ENCODE data around the gene GFI1B.

Gene GFI1B

GRCh38 chr9:133026426-133026825, 47.9 kb downstream of the GFI1B start:
- DNase-seq = no peak

- DNase-seq = no peak
Measured at GRCh38 chr9:133027134-133027533, 48.6 kb downstream of the GFI1B start.

- no peak for DNase-seq
Measured at GRCh38 chr9:133028221-133028620, 49.7 kb downstream of the GFI1B start.

- no peak for DNase-seq
Measured at GRCh38 chr9:133029994-133030316, 51.5 kb downstream of the GFI1B start.

GRCh38 chr9:133030317-133031129, 52.0 kb downstream of the GFI1B start, which contains the start of gene GTF3C5:
GTF3C5 (plus strand) TSS chr9:133030997; CDS start chr9:133031012, 15 bp downstream.
- DNase-seq = peak; percentile 88

GRCh38 chr9:133031130-133031422, 52.6 kb downstream of the GFI1B start:
- no peak for DNase-seq

GRCh38 chr9:133031496-133031911, 53.0 kb downstream of the GFI1B start:
- no peak for DNase-seq

GRCh38 chr9:133032171-133032570, 53.7 kb downstream of the GFI1B start:
- DNase-seq = no peak

- DNase-seq = no peak
Measured at GRCh38 chr9:133035669-133036068, 57.2 kb downstream of the GFI1B start.

- DNase-seq = no peak
Measured at GRCh38 chr9:133037775-133038515, 59.5 kb downstream of the GFI1B start.

- DNase-seq = peak; percentile 48
Measured at GRCh38 chr9:133040892-133041479, 62.5 kb downstream of the GFI1B start.
